GM12878 (cell line): ENCODE data around the gene LTB4R2. TPM values are rescaled to one million over a fixed set of nuclear protein-coding genes. Genes with fewer than 3 reads are reported as not detected.

ENCODE experiments used
- ATAC-seq: fragments of 200-7000 bp; cut with Tn5 transposase; 3 replicates; pipeline ENCODE4 v1.9.1; 2020; ENCODE audit warnings: mild to moderate bottlenecking, moderate library complexity
- BruUV-seq: library from RNA; stranded (reverse); fragments of 400-500 nt; replicated peaks from 2 replicates; lab custom pipeline; 2021; lab: Mats Ljungman, UMichigan
- CTCF ChIA-PET: fragments of 300-600 bp; sonication (Branson Sonifier 250); formaldehyde crosslinking; extraction: SDS; loops from one replicate; lab custom pipeline; 2021; ENCODE audit warnings: inconsistent platforms; lab: Yijun Ruan, JAX
- POLR2A ChIA-PET: fragments of 350-600 bp; formaldehyde crosslinking; extraction: SDS; loops from one replicate; lab custom pipeline; 2021; ENCODE audit warnings: inconsistent platforms; lab: Charles Lee
- RAD21 ChIA-PET: fragments of 300-600 bp; sonication (Branson Sonifier 250); formaldehyde crosslinking; loops from one replicate; lab custom pipeline; 2023; ENCODE audit warnings: antibody characterized with exemption; ENCODE audit not compliant: unreplicated experiment; lab: Charles Lee
- SMC1A ChIA-PET: fragments of 300-600 bp; sonication (Branson Sonifier 250); formaldehyde crosslinking; loops from one replicate; lab custom pipeline; 2023; ENCODE audit not compliant: unreplicated experiment, uncharacterized antibody; lab: Charles Lee
- DNase-seq: peaks from one replicate; pipeline ENCODE4 v3.0.0-alpha.2; 2011; ENCODE audit warnings: low read depth, low spot score
- FAIRE-seq: peaks from 3 replicates; lab custom pipeline; 2011; peaks lifted over from hg19 to GRCh38; lab: Jason Lieb, UNC
- H2AFZ ChIP-seq: 2 replicates; pipeline ENCODE4 v1.6.0; 2011; ENCODE audit warnings: low read depth, low read length, control low read depth; ENCODE audit not compliant: control insufficient read depth
- H3K27ac ChIP-seq: 2 replicates; pipeline ENCODE4 v1.5.1; 2011; ENCODE audit warnings: control low read depth; ENCODE audit not compliant: control insufficient read depth, insufficient read depth
- H3K27me3 ChIP-seq, 2 experiments: replicated peaks in 1 of 2; 2 replicates each; pipeline versions ENCODE4 v1.6.0 to v1.6.1; 2011; ENCODE audit warnings: low read length in 1 of 2; ENCODE audit not compliant: control insufficient read depth in 2 of 2, insufficient read depth in 2 of 2
- H3K36me3 ChIP-seq, 2 experiments: 2 replicates each; pipeline ENCODE4 v1.5.1; 2011; ENCODE audit warnings: low read length in 1 of 2; ENCODE audit not compliant: control insufficient read depth in 2 of 2, insufficient read depth in 2 of 2
- H3K4me1 ChIP-seq: 2 replicates; pipeline ENCODE4 v1.6.1; 2011; ENCODE audit warnings: mild to moderate bottlenecking, low read length, moderate library complexity, mixed read lengths; ENCODE audit not compliant: control insufficient read depth, insufficient read depth
- H3K4me2 ChIP-seq: 2 replicates; pipeline ENCODE4 v1.6.0; 2011; ENCODE audit warnings: control low read depth; ENCODE audit not compliant: control insufficient read depth, insufficient read depth
- H3K4me3 ChIP-seq: fragments of 200-600 bp; sonication (generic); 2 replicates; pipeline ENCODE4 v1.5.1; 2016
- H3K79me2 ChIP-seq: 2 replicates; pipeline ENCODE4 v1.6.0; 2011; ENCODE audit warnings: low read length; ENCODE audit not compliant: control insufficient read depth, insufficient read depth
- H3K9ac ChIP-seq: 2 replicates; pipeline ENCODE4 v1.8.0; 2011; ENCODE audit warnings: low read length, control low read depth, mixed read lengths; ENCODE audit not compliant: control insufficient read depth, insufficient read depth
- H3K9me3 ChIP-seq: replicated peaks from 3 replicates; pipeline ENCODE4 v1.5.1; 2011; ENCODE audit warnings: mild to moderate bottlenecking, low read length; ENCODE audit not compliant: control insufficient read depth, insufficient read depth
- H4K20me1 ChIP-seq: 2 replicates; pipeline ENCODE4 v1.6.0; 2011; ENCODE audit not compliant: control insufficient read depth, insufficient read depth
- BACH1 ChIP-seq: fragments of 450-650 bp; IDR thresholded peaks from 2 replicates; pipeline ENCODE4 v1.6.1; 2017; ENCODE audit warnings: mild to moderate bottlenecking, borderline replicate concordance
- CEBPB ChIP-seq, 2 experiments: fragments of 150-350 bp in 1 of 2; IDR thresholded peaks; 2 replicates each; pipeline ENCODE4 v1.6.1; 2012 to 2014; ENCODE audit warnings: low read depth in 2 of 2, low read length in 2 of 2, borderline replicate concordance in 1 of 2, inconsistent platforms in 1 of 2
- CREM ChIP-seq: IDR thresholded peaks from 2 replicates; pipeline ENCODE4 v1.6.1; 2014; ENCODE audit warnings: antibody characterized with exemption, low read depth
- EP300 ChIP-seq, 2 experiments: fragments of 150-350 bp in 1 of 2; IDR thresholded peaks; 2 replicates each; pipeline ENCODE4 v1.6.1; 2011 to 2012; ENCODE audit warnings: low read depth in 2 of 2, low read length in 2 of 2, borderline replicate concordance in 1 of 2, improper control_type of control experiment in 1 of 2, inconsistent platforms in 1 of 2; ENCODE audit not compliant: control insufficient read depth in 1 of 2
- ETV6 ChIP-seq, 2 experiments: fragments of 450-650 bp in 1 of 2; IDR thresholded peaks in 1 of 2; conservative IDR thresholded peaks in 1 of 2; 2 replicates each; pipeline ENCODE4 v1.6.1; 2014; ENCODE audit warnings: antibody characterized with exemption in 1 of 2, borderline replicate concordance in 1 of 2, low read depth in 1 of 2, mild to moderate bottlenecking in 1 of 2, moderate library complexity in 1 of 2
- GABPA ChIP-seq: IDR thresholded peaks from 2 replicates; pipeline ENCODE4 v1.6.1; 2014; ENCODE audit warnings: antibody characterized with exemption, low read depth, mild to moderate bottlenecking, inconsistent platforms
- GATAD2B ChIP-seq: fragments of 450-650 bp; conservative IDR thresholded peaks from 2 replicates; pipeline ENCODE4 v1.6.1; 2017; ENCODE audit warnings: low read depth, mild to moderate bottlenecking, moderate library complexity
- MTA2 ChIP-seq: fragments of 450-650 bp; IDR thresholded peaks from 2 replicates; pipeline ENCODE4 v1.6.1; 2016; ENCODE audit warnings: low read depth, mild to moderate bottlenecking, moderate library complexity
- NR2C1 ChIP-seq: fragments of 450-650 bp; IDR thresholded peaks from 2 replicates; pipeline ENCODE4 v1.6.1; 2017; ENCODE audit warnings: antibody characterized with exemption, mild to moderate bottlenecking, moderate library complexity
- PAX8 ChIP-seq: fragments of 450-650 bp; IDR thresholded peaks from 2 replicates; pipeline ENCODE4 v1.6.1; 2017; ENCODE audit warnings: mild to moderate bottlenecking, moderate library complexity
- RBBP5 ChIP-seq: fragments of 200-600 bp; sonication (generic); conservative IDR thresholded peaks from 2 replicates; pipeline ENCODE4 v1.6.1; 2016
- WRNIP1 ChIP-seq: IDR thresholded peaks from 2 replicates; pipeline ENCODE4 v1.6.1; 2011; ENCODE audit warnings: low read depth, low read length, improper control_type of control experiment, borderline replicate concordance
- YY1 ChIP-seq: IDR thresholded peaks from 2 replicates; pipeline ENCODE4 v1.6.1; 2011; ENCODE audit warnings: low read depth, mild to moderate bottlenecking, low read length
- WGBS: methylation state at CpG from one replicate; pipeline ENCODE4 v1.1.6; 2016; ENCODE audit warnings: low lambda C conversion rate; ENCODE audit not compliant: insufficient replicate concordance, insufficient coverage; ENCODE audit errors: missing lambda C conversion rate; 5-methylcytosine and 5-hydroxymethylcytosine counted together
- in situ Hi-C: fragments of 300-500 bp; cut with MboI; formaldehyde crosslinking; loops from 9 replicates; pipeline ENCODE4 v1.14.3; 2018; ENCODE audit warnings: mixed read lengths
- intact Hi-C: fragments of 100-400 bp; cut with micrococcal nuclease; formaldehyde crosslinking; loops from one replicate; pipeline ENCODE4 v1.14.2; 2022; ENCODE audit not compliant: unreplicated experiment
- polyA plus RNA-seq, 11 experiments: library from polyadenylated mRNA; depleted of rRNA in 4 of 11; unstranded in 6 of 11; stranded (reverse) in 5 of 11; fragments of >200 nt; fragmentation: Nextera tagmentation in 4 of 11; fragmentation: Illumina TruSeq in 1 of 11; extraction: Ambion mirVana in 4 of 11; extraction: Trizol in 1 of 11; gene quantifications; 1 replicate in 1 of 11; 2 replicates in 10 of 11; pipeline versions ENCODE4 v1.2.1 to v1.2.3, GENCODE V29; 2011 to 2016; ENCODE audit warnings: inconsistent platforms in 2 of 11, missing spikeins in 2 of 11, low read depth in 1 of 11
- total RNA-seq, 4 experiments: library from RNA; depleted of rRNA in 3 of 4; stranded (reverse); fragments of >200 nt in 3 of 4; fragmentation: Illumina TruSeq in 1 of 4; extraction: Trizol in 1 of 4; gene quantifications; 2 replicates each; pipeline versions ENCODE4 v1.2.1 to v1.2.3, GENCODE V29; 2013 to 2021
- TF ChIP-seq, protein P1 (sequence below): fragments of 450-650 bp; IDR thresholded peaks from 2 replicates; pipeline ENCODE4 v1.6.1; 2018; ENCODE audit warnings: borderline replicate concordance, mild to moderate bottlenecking; ENCODE audit not compliant: partially characterized antibody
- TF ChIP-seq, protein P2 (sequence below): fragments of 450-650 bp; IDR thresholded peaks from 2 replicates; pipeline ENCODE4 v1.6.1; 2017; ENCODE audit warnings: borderline replicate concordance
- TF ChIP-seq, protein P3 (sequence below): fragments of 450-650 bp; conservative IDR thresholded peaks from 2 replicates; pipeline ENCODE4 v1.6.1; 2017; ENCODE audit warnings: mild to moderate bottlenecking, moderate library complexity

The LTB4R2 gene
- total and polyA plus RNA-seq, 10 of the 15 experiments (the other 5 are each of a cell fraction or from before 2014, with no cell fraction given), result 0.06 to 16.0 (median 2.6) TPM

DNA sequence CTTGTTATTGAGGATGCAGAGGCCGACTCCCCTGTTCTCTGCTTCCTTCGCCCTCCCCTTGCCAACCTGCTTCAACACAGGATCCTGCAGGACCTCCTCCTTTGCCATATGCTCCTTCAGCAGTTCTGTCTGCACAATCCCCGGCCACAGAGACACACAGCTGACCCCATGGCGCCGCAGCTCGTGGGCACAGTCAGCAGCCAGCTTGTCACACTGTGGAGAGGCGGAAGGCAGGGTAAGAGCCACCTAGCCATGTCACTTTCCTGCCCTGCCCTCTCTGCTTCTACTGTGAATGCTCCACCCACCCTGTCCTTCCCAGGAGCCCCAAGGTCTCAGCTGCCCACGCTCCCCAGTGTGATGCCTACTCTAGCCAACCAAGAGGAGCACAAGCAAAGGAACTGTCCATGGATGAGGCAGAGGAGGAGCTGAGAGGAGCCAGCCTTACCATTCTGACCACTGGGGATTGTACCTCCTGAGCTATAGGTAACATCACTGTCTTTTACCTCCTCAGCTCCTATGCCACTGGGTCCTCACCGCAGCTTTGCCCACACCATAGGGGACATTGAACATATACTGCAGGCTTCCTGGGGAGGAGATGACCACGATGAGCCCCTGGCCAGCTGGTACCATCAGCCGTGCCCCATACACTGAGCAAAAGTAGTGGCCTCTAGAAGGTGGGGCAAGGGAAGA lies 17.7 kb upstream of the LTB4R2 start (continued):
- TF ChIP-seq, protein P1, sequence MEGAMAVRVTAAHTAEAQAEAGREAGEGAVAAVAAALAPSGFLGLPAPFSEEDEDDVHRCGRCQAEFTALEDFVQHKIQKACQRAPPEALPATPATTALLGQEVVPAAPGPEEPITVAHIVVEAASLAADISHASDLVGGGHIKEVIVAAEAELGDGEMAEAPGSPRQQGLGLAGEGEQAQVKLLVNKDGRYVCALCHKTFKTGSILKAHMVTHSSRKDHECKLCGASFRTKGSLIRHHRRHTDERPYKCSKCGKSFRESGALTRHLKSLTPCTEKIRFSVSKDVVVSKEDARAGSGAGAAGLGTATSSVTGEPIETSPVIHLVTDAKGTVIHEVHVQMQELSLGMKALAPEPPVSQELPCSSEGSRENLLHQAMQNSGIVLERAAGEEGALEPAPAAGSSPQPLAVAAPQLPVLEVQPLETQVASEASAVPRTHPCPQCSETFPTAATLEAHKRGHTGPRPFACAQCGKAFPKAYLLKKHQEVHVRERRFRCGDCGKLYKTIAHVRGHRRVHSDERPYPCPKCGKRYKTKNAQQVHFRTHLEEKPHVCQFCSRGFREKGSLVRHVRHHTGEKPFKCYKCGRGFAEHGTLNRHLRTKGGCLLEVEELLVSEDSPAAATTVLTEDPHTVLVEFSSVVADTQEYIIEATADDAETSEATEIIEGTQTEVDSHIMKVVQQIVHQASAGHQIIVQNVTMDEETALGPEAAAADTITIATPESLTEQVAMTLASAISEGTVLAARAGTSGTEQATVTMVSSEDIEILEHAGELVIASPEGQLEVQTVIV, result no peak
- no peak for TF ChIP-seq NR2C1

GRCh38 chr14:24293525-24293924 lies 16.4 kb upstream of the LTB4R2 start:
- ChIA-PET RAD21 (interaction anchor here (1.2 to 1.5 kb wide), 2 partner anchors 47 to 51 kb away, joined by 4 to 9 read pairs; partner anchors contain the start of gene TINF2), POLR2A (interaction anchor here (0.8 to 1.7 kb wide), 4 partner anchors 10 to 51 kb away, joined by 3 to 4 read pairs (median 3); partner anchors contain the start of gene TINF2), SMC1A (interaction anchor here (0.9 to 2.7 kb wide), 4 partner anchors 22 to 80 kb away, joined by 3 to 14 read pairs (median 6); partner anchors contain the start of genes CHMP4A, RABGGTA and TINF2), CTCF (interaction anchor here (0.6 to 13.4 kb wide), 4 partner anchors 15 to 50 kb away, joined by 4 to 269 read pairs (median 26); partner anchors contain the start of genes CIDEB, RABGGTA and TINF2)
- H3K4me1 ChIP-seq, result peaks cover 30% of the 10 kb centered on the region
- no TSS peak for BruUV-seq
- H3K4me2 ChIP-seq, result no peak overlapping the region
- no peaks in the 10 kb centered on the region; the same call in none of the 2 replicates for H3K79me2 ChIP-seq
- no peak overlapping the region for H2AFZ ChIP-seq
- H4K20me1 ChIP-seq, result no peaks in the 10 kb centered on the region
- no peak for ATAC-seq
- no peak overlapping the region for H3K4me3 ChIP-seq
- H3K36me3 ChIP-seq, result peaks cover 13 to 37% of the 10 kb centered on the region in 2 experiments
- in situ Hi-C loops (no loop called here), intact Hi-C loops (no loop called here)
- FAIRE-seq, result no peak
- H3K9ac ChIP-seq, result no peak overlapping the region
- 94% methylated on average over 2 of the region's 2 CpGs for WGBS
- no peaks in the 10 kb centered on the region for H3K27me3 ChIP-seq
- no peak overlapping the region for H3K27ac ChIP-seq
- DNase-seq, result no peak
- H3K9me3 ChIP-seq, result no peaks in the 10 kb centered on the region
- TF ChIP-seq, protein P2, sequence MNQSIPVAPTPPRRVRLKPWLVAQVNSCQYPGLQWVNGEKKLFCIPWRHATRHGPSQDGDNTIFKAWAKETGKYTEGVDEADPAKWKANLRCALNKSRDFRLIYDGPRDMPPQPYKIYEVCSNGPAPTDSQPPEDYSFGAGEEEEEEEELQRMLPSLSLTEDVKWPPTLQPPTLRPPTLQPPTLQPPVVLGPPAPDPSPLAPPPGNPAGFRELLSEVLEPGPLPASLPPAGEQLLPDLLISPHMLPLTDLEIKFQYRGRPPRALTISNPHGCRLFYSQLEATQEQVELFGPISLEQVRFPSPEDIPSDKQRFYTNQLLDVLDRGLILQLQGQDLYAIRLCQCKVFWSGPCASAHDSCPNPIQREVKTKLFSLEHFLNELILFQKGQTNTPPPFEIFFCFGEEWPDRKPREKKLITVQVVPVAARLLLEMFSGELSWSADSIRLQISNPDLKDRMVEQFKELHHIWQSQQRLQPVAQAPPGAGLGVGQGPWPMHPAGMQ, result no peak
- no peak for TF ChIP-seq GABPA
- TF ChIP-seq BACH1, result no peak
- no peak for TF ChIP-seq YY1
- TF ChIP-seq EP300 (IDR thresholded peaks at IDR 0.05; ENCODE audit: borderline replicate concordance in 1 of 2, control insufficient read depth in 1 of 2, low read depth in 2 of 2, low read length in 2 of 2), result no peak
- no peak for TF ChIP-seq CEBPB (IDR thresholded peaks at IDR 0.05; ENCODE audit: borderline replicate concordance in 1 of 2, low read depth in 2 of 2, low read length in 2 of 2)
- TF ChIP-seq WRNIP1, result no peak
- TF ChIP-seq MTA2, result no peak
- TF ChIP-seq PAX8, result no peak
- no peak for TF ChIP-seq CREM
- TF ChIP-seq, protein P3, sequence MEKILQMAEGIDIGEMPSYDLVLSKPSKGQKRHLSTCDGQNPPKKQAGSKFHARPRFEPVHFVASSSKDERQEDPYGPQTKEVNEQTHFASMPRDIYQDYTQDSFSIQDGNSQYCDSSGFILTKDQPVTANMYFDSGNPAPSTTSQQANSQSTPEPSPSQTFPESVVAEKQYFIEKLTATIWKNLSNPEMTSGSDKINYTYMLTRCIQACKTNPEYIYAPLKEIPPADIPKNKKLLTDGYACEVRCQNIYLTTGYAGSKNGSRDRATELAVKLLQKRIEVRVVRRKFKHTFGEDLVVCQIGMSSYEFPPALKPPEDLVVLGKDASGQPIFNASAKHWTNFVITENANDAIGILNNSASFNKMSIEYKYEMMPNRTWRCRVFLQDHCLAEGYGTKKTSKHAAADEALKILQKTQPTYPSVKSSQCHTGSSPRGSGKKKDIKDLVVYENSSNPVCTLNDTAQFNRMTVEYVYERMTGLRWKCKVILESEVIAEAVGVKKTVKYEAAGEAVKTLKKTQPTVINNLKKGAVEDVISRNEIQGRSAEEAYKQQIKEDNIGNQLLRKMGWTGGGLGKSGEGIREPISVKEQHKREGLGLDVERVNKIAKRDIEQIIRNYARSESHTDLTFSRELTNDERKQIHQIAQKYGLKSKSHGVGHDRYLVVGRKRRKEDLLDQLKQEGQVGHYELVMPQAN, result no peak
- TF ChIP-seq GATAD2B, result no peak
- TF ChIP-seq RBBP5, result no peak
- TF ChIP-seq ETV6 (conservative IDR thresholded peaks at IDR 0.05 in 1 of 2, IDR thresholded peaks at IDR 0.05 in 1 of 2; ENCODE audit: borderline replicate concordance in 1 of 2, low read depth in 1 of 2), result no peak
